ENCODE data around the gene TNRC6B. TPM values are rescaled to one million over a fixed set of nuclear protein-coding genes. Genes with fewer than 3 reads are reported as not detected.
A peak's percentile ranks its signal among the peaks of the same experiment; 100 is the strongest.

Gene TNRC6B
- total RNA-seq, 1 experiment from 2014 or later: 50.4 TPM

- CTCF ChIA-PET: no interaction called here
Observed at GRCh38 chr22:40233886-40234285, 56.2 kb downstream of the TNRC6B start.

GRCh38 chr22:40234658-40235057 is 56.9 kb downstream of the TNRC6B start:
- POLR2A ChIA-PET: no interaction called here
- Mint-ChIP-seq H3K4me3 (no peak overlapping the region), H3K27me3 (ENCODE audit: low read depth) (no peaks in the 10 kb centered on the region), H3K4me1 (peaks cover 46% of the 10 kb centered on the region), H3K27ac (peak overlapping the region; percentile 58; the same call in 1 of the 2 replicates), H3K36me3 (peaks cover 9% of the 10 kb centered on the region; the same call in 1 of the 2 replicates), H3K9me3 (0 out of 2 replicates have a peak, but pooled peaks cover 2% of the 10 kb centered on the region)
- ATAC-seq (no peak), DNase-seq (ENCODE audit: low spot score) (no peak)
- CTCF ChIA-PET: no interaction called here
- TF ChIP-seq JAZF1 (CRISPR knock-in tag; IDR thresholded peaks at IDR 0.05) (no peak), GTF2I (CRISPR knock-in tag; conservative IDR thresholded peaks at IDR 0.05) (no peak), ZBTB43 (CRISPR knock-in tag; IDR thresholded peaks at IDR 0.05) (no peak), USF2 (CRISPR knock-in tag; IDR thresholded peaks at IDR 0.05) (no peak), NFATC4 (CRISPR knock-in tag; IDR thresholded peaks at IDR 0.05) (no peak), ZNF263 (CRISPR knock-in tag; IDR thresholded peaks at IDR 0.05; ENCODE audit: low read depth) (no peak), E2F5 (CRISPR knock-in tag; IDR thresholded peaks at IDR 0.05) (no peak), FOXJ3 (CRISPR knock-in tag; IDR thresholded peaks at IDR 0.05; ENCODE audit: borderline replicate concordance) (no peak), IRF1 (CRISPR knock-in tag; IDR thresholded peaks at IDR 0.05) (no peak), PREB (CRISPR knock-in tag; IDR thresholded peaks at IDR 0.05; ENCODE audit: borderline replicate concordance) (no peak), ETV6 (CRISPR knock-in tag; IDR thresholded peaks at IDR 0.05) (no peak), ZNF281 (CRISPR knock-in tag; IDR thresholded peaks at IDR 0.05) (no peak), HMGA2 (CRISPR knock-in tag; IDR thresholded peaks at IDR 0.05) (no peak), SMAD3 (CRISPR knock-in tag; IDR thresholded peaks at IDR 0.05; ENCODE audit: borderline replicate concordance) (no peak)

More at GRCh38 chr22:40233886-40234285, 56.2 kb downstream of the TNRC6B start:
- ATAC-seq (no peak), DNase-seq (ENCODE audit: low spot score) (no peak)
- no peak overlapping the region for H3K4me3 Mint-ChIP-seq
- H3K27me3 Mint-ChIP-seq (ENCODE audit: low read depth): no peaks in the 10 kb centered on the region
- 0 out of 2 replicates have a peak overlapping the region, but pooled peaks have one; percentile 13 for H3K27ac Mint-ChIP-seq
- H3K4me1 Mint-ChIP-seq: peaks cover 45% of the 10 kb centered on the region
- TF ChIP-seq MYBL2 (CRISPR knock-in tag; IDR thresholded peaks at IDR 0.05) (no peak), ARID4B (CRISPR knock-in tag; IDR thresholded peaks at IDR 0.05; ENCODE audit: borderline replicate concordance) (no peak), ZNF121 (CRISPR knock-in tag; IDR thresholded peaks at IDR 0.05) (peak; percentile 69; the same call in 1 of the 2 replicates), ZNF317 (CRISPR knock-in tag; IDR thresholded peaks at IDR 0.05; ENCODE audit: borderline replicate concordance, low read depth) (no peak), SP1 (CRISPR knock-in tag; conservative IDR thresholded peaks at IDR 0.05) (no peak)
- 0 out of 2 replicates have a peak, but pooled peaks cover 2% of the 10 kb centered on the region for H3K9me3 Mint-ChIP-seq
- POLR2A ChIA-PET: no interaction called here
- H3K36me3 Mint-ChIP-seq: peaks cover 9% of the 10 kb centered on the region; the same call in 1 of the 2 replicates
